Suppressor macrophage (primary cell): Measurements from ENCODE around the gene CADPS2.

Experiments used
- DNase-seq, 4 experiments: peaks; one replicate each; pipeline ENCODE4 v3.0.0-alpha.2; 2020 to 2022

Gene CADPS2

GRCh38 chr7:122518488-122518887, 367.8 kb downstream of the CADPS2 start:
- no peak for DNase-seq

GRCh38 chr7:122517576-122517975, 368.7 kb downstream of the CADPS2 start:
- no peak for DNase-seq

- no peak for DNase-seq
These were observed 370.9 kb downstream of the CADPS2 start for GRCh38 chr7:122515404-122515803.

GRCh38 chr7:122511268-122511667, 375.0 kb downstream of the CADPS2 start:
- DNase-seq, result no peak

GRCh38 chr7:122507591-122507990, 378.7 kb downstream of the CADPS2 start:
- DNase-seq, result no peak

- DNase-seq, result no peak
These were observed 394.3 kb downstream of the CADPS2 start for GRCh38 chr7:122492007-122492406.

- no peak for DNase-seq
These were observed 398.0 kb downstream of the CADPS2 start for GRCh38 chr7:122488241-122488640.

- no peak for DNase-seq
These were observed 399.1 kb downstream of the CADPS2 start for GRCh38 chr7:122487131-122487530.

- DNase-seq, result no peak
These were observed 400.4 kb downstream of the CADPS2 start for GRCh38 chr7:122485856-122486255.

- DNase-seq, result no peak
These were observed 404.0 kb downstream of the CADPS2 start for GRCh38 chr7:122482212-122482611.

- DNase-seq, result no peak
These were observed 415.4 kb downstream of the CADPS2 start for GRCh38 chr7:122470859-122471258.

GRCh38 chr7:122468945-122469344, 417.3 kb downstream of the CADPS2 start:
- no peak for DNase-seq

- DNase-seq, result no peak
These were observed 418.4 kb downstream of the CADPS2 start for GRCh38 chr7:122467661-122468449.

- DNase-seq, result no peak
These were observed 421.0 kb downstream of the CADPS2 start for GRCh38 chr7:122465296-122465695.

GRCh38 chr7:122463631-122464030, 422.6 kb downstream of the CADPS2 start:
- no peak for DNase-seq

GRCh38 chr7:122460936-122461335, 425.3 kb downstream of the CADPS2 start:
- DNase-seq, result no peak

GRCh38 chr7:122457969-122458368, 428.3 kb downstream of the CADPS2 start:
- DNase-seq, result no peak

- DNase-seq, result no peak
These were observed 428.9 kb downstream of the CADPS2 start for GRCh38 chr7:122457325-122457724.

- DNase-seq, result no peak
These were observed 431.3 kb downstream of the CADPS2 start for GRCh38 chr7:122454776-122455507.

GRCh38 chr7:122453432-122453831, 432.8 kb downstream of the CADPS2 start:
- no peak for DNase-seq

GRCh38 chr7:122448893-122449589, 437.2 kb downstream of the CADPS2 start:
- DNase-seq, result no peak

GRCh38 chr7:122442929-122443328, 443.3 kb downstream of the CADPS2 start:
- no peak for DNase-seq

- DNase-seq, result no peak
These were observed 447.8 kb downstream of the CADPS2 start for GRCh38 chr7:122438492-122438891.

GRCh38 chr7:122438006-122438405, 448.3 kb downstream of the CADPS2 start:
- no peak for DNase-seq
